K562 (cell line): ENCODE data around the gene PLCB4.

Experiments
- ARHGAP35 ChIP-seq: fragments of 450-650 bp; IDR thresholded peaks from 2 replicates; pipeline ENCODE4 v1.6.1; 2018; ENCODE audit not compliant: partially characterized antibody
- CBFB ChIP-seq: sonication (generic); formaldehyde crosslinking; IDR thresholded peaks from 2 replicates; pipeline ENCODE4 v1.4.0; 2020; ENCODE audit warnings: mild to moderate bottlenecking, missing genetic modification reagents
- CC2D1A ChIP-seq: fragments of 450-650 bp; IDR thresholded peaks from 2 replicates; pipeline ENCODE4 v1.6.1; 2017; ENCODE audit warnings: mild to moderate bottlenecking
- ESRRA ChIP-seq: fragments of 450-650 bp; IDR thresholded peaks from 2 replicates; pipeline ENCODE4 v1.6.1; 2014; ENCODE audit warnings: low read depth, mild to moderate bottlenecking, moderate library complexity, borderline replicate concordance
- KDM4B ChIP-seq, 2 experiments: fragments of 450-650 bp in 1 of 2; sonication (generic) in 1 of 2; IDR thresholded peaks; 2 replicates each; pipeline ENCODE4 v1.6.1; 2016 to 2017; ENCODE audit warnings: borderline replicate concordance in 2 of 2, antibody characterized with exemption in 1 of 2, low read depth in 1 of 2, mild to moderate bottlenecking in 1 of 2
- KLF16 ChIP-seq: IDR thresholded peaks from 2 replicates; pipeline ENCODE4 v1.6.1; 2016; ENCODE audit warnings: antibody characterized with exemption
- POLR2AphosphoS5 ChIP-seq: IDR thresholded peaks from 2 replicates; pipeline ENCODE4 v1.6.1; 2011; ENCODE audit warnings: mild to moderate bottlenecking, low read depth, low read length, moderate library complexity; ENCODE audit not compliant: control insufficient read depth, insufficient read depth
- SP1 ChIP-seq: sonication (generic); formaldehyde crosslinking; IDR thresholded peaks from 2 replicates; pipeline ENCODE4 v1.8.1; 2022; ENCODE audit warnings: mild to moderate bottlenecking, missing genetic modification reagents
- STAT5B ChIP-seq: fragments of 250-450 bp; sonication (Bioruptor Pico); IDR thresholded peaks from 2 replicates; pipeline ENCODE4 v1.8.0; 2021; ENCODE audit warnings: mild to moderate bottlenecking, inconsistent platforms
- ZZZ3 ChIP-seq: fragments of 450-650 bp; IDR thresholded peaks from 2 replicates; pipeline ENCODE4 v1.6.1; 2016; ENCODE audit warnings: antibody characterized with exemption, mild to moderate bottlenecking, moderate library complexity
- TF ChIP-seq, protein P1 (sequence below), 3 experiments: IDR thresholded peaks in 2 of 3; conservative IDR thresholded peaks in 1 of 3; 2 replicates each; pipeline ENCODE4 v1.5.1; 2011 to 2012; ENCODE audit warnings: low read length in 3 of 3, mild to moderate bottlenecking in 3 of 3, control low read depth in 2 of 3, improper control_type of control experiment in 1 of 3, inconsistent platforms in 1 of 3, low read depth in 1 of 3, mixed read lengths in 1 of 3, moderate library complexity in 1 of 3; ENCODE audit not compliant: insufficient read depth in 2 of 3

DNA sequence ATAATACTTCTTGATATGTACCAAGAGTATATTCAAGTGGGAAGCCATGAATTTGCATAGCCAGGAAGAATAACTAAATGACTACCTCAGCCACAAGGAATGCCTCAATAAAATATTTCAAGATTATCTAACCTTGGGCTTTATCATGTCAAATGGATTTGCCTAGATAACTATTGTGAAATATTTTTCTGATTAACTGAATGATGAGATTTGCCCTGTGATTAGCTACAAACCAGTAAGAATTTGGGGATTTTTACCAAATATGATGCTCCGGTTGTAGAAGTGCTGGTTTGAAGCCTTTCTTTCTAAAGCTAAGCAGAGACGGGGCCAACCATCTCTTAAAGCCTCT is 319.9 kb downstream of the PLCB4 start:
- no peak for TF ChIP-seq CBFB (CRISPR knock-in tag)
- TF ChIP-seq ESRRA: no peak
- no peak for TF ChIP-seq POLR2AphosphoS5
- TF ChIP-seq ZZZ3: no peak
- TF ChIP-seq, protein P1, sequence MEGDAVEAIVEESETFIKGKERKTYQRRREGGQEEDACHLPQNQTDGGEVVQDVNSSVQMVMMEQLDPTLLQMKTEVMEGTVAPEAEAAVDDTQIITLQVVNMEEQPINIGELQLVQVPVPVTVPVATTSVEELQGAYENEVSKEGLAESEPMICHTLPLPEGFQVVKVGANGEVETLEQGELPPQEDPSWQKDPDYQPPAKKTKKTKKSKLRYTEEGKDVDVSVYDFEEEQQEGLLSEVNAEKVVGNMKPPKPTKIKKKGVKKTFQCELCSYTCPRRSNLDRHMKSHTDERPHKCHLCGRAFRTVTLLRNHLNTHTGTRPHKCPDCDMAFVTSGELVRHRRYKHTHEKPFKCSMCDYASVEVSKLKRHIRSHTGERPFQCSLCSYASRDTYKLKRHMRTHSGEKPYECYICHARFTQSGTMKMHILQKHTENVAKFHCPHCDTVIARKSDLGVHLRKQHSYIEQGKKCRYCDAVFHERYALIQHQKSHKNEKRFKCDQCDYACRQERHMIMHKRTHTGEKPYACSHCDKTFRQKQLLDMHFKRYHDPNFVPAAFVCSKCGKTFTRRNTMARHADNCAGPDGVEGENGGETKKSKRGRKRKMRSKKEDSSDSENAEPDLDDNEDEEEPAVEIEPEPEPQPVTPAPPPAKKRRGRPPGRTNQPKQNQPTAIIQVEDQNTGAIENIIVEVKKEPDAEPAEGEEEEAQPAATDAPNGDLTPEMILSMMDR (IDR thresholded peaks at IDR 0.05 in 2 of 3, conservative IDR thresholded peaks at IDR 0.05 in 1 of 3; ENCODE audit: insufficient read depth in 2 of 3, low read depth in 1 of 3, low read length in 3 of 3): no peak
- no peak for TF ChIP-seq STAT5B (CRISPR knock-in tag)
- no peak for TF ChIP-seq ARHGAP35
- TF ChIP-seq KDM4B (IDR thresholded peaks at IDR 0.05; ENCODE audit: borderline replicate concordance in 2 of 2, low read depth in 1 of 2): no peak
- TF ChIP-seq SP1 (CRISPR knock-in tag): no peak
- no peak for TF ChIP-seq CC2D1A
- no peak for TF ChIP-seq KLF16
